ENCODE measurements around the gene PREX1.

- no peak for TF ChIP-seq CTCF (conservative IDR thresholded peaks at IDR 0.05 in 1 of 2, IDR thresholded peaks at IDR 0.05 in 1 of 2; ENCODE audit: low read depth in 1 of 2, low read length in 2 of 2)
- no peak for TF ChIP-seq EZH2 (IDR thresholded peaks at IDR 0.05; ENCODE audit: low read length, missing control alignments)
Observed at GRCh38 chr20:48688579-48688978, 139.2 kb downstream of the PREX1 start.

All from fibroblast of lung (primary cell).